ENCODE measurements around the gene PTGES3L. TPM values are rescaled to one million over a fixed set of nuclear protein-coding genes. Genes with fewer than 3 reads are reported as not detected.

The PTGES3L gene
- total RNA-seq, 1 experiment from 2014 or later, result 1.7 TPM

DNA sequence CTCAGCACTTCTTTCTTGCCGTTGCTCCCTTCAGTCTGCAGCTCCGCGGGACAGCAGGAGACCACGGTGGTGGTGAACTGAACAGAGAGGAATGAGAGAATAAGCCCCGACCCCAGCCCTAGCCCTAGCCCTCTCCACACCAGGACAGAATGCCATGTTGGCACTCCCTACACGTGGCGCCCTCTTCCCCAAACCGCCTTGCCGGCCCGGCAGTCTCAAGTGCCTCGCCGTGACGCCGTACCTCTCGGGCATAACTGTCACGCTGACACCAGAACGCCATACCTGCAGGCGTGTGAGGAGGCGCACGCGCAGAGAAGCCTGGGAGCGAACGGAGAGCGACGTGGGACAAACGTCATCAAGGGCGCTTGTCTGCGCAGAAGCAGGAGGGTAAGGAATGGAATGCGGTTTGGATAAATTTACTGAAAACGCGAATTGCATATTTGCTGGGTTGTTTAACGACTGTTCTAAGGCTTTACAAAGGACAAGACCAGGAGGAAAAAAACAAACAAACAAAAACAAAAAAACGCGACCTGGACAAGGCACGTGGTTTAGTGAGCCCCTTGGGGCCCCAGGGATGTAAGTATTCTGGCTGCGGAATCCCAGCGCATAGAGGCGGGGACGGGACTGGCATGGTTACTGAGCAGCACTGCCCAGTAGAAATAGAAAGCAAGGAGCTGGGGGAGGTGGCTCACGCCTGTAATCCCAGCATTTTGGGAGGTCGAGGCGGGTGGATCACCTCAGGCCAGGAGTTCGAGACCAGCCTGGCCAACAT lies 15.5 kb downstream of the PTGES3L start, which contains the start of gene AARSD1:
TSS of gene AARSD1 (minus strand) at position 294 of the 772 bp plus-strand sequence. CDS start at position 280, 14 bp downstream.
- DNase-seq (ENCODE audit: low read depth, low spot score), result peak; percentile 93
- intact Hi-C loops (cut with micrococcal nuclease), result no loop called here
- Histone ChIP-seq H3K9ac (ENCODE audit: low read length) (peak within 1 kb of the TSS; percentile 96), H3K27me3 (ENCODE audit: insufficient read depth, low read length) (no peaks in the 10 kb centered on the region), H3K79me2 (ENCODE audit: insufficient read depth, low read length) (peaks cover 37% of the 10 kb centered on the region), H2AFZ (ENCODE audit: low read depth, low read length, poor library complexity, severe bottlenecking) (no peak within 1 kb of the TSS), H3K9me3 (ENCODE audit: control insufficient read depth in 1 of 2, insufficient read depth in 1 of 2, low read depth in 1 of 2, low read length in 2 of 2) (no peaks in the 10 kb centered on the region), H3K4me1 (ENCODE audit: control insufficient read depth in 1 of 2, insufficient read depth in 2 of 2, low read length in 2 of 2) (peaks cover 8 to 23% of the 10 kb centered on the region in 2 experiments; a peak in 3 of 4 replicates), H3K4me3 (replicated peaks in 1 of 2; ENCODE audit: low read depth in 1 of 2, low read length in 2 of 2) (peak within 1 kb of the TSS; percentile 89 to 98), H4K20me1 (ENCODE audit: insufficient read depth) (no peaks in the 10 kb centered on the region), H3K27ac (ENCODE audit: low read depth, low read length) (peak within 1 kb of the TSS; percentile 80), H3K4me2 (ENCODE audit: low read length) (peak within 1 kb of the TSS; percentile 85), H3K9me2 (ENCODE audit: insufficient read depth) (no peaks in the 10 kb centered on the region), H3K36me3 (ENCODE audit: control insufficient read depth in 1 of 2, insufficient read depth in 2 of 2, low read length in 2 of 2) (peaks cover 12 to 30% of the 10 kb centered on the region in 2 experiments)
- CTCF ChIA-PET, result interaction anchor here (0.7 to 1.7 kb wide), 3 partner anchors 16 to 139 kb away, joined by 4 to 8 read pairs (median 7); partner anchors contain the start of genes RPL27 and RUNDC1
- RAD21 ChIA-PET (ENCODE audit: low non-redundant PET in 1 of 2, low total read pairs in 2 of 2, uncharacterized antibody in 2 of 2, unreplicated experiment in 2 of 2), result interaction anchor here (0.7 to 1.0 kb wide), 2 partner anchors 34 to 250 kb away, joined by 3 to 5 read pairs; partner anchors contain the start of gene RPL27 (in 1 of the 2)
- BruUV-seq (replicated peaks), result TSS peak; percentile 93
- POLR2A ChIA-PET, result interaction anchor here (0.6 to 1.4 kb wide), 6 partner anchors 27 to 288 kb away, joined by 3 to 15 read pairs (median 3); partner anchors contain the start of genes IFI35, RPL27 and VAT1
- ATAC-seq, result peak; percentile 90
- TF ChIP-seq JUND (IDR thresholded peaks at IDR 0.05) (no peak), YY1 (IDR thresholded peaks at IDR 0.05; ENCODE audit: extremely low read depth, insufficient replicate concordance, low read depth, low read length) (peak; percentile 93), CEBPB (IDR thresholded peaks at IDR 0.05; ENCODE audit: low read depth) (no peak), ZNF274 (IDR thresholded peaks at IDR 0.05; ENCODE audit: low read depth, low read length) (no peak), SIN3A (IDR thresholded peaks at IDR 0.05; ENCODE audit: low read depth) (peak; percentile 92), TCF7L2 (IDR thresholded peaks at IDR 0.05; ENCODE audit: borderline replicate concordance, extremely low read depth, insufficient read depth, insufficient read length) (no peak), EZH2phosphoT487 (IDR thresholded peaks at IDR 0.05; ENCODE audit: borderline replicate concordance) (no peak), ZFX (IDR thresholded peaks at IDR 0.05) (no peak; the same call in 1 of the 2 replicates), ELF1 (IDR thresholded peaks at IDR 0.05; ENCODE audit: borderline replicate concordance, low read depth) (no peak), SRF (IDR thresholded peaks at IDR 0.05; ENCODE audit: low read depth) (no peak), EZH2 (IDR thresholded peaks at IDR 0.05) (no peak), RAD21 (IDR thresholded peaks at IDR 0.05; ENCODE audit: low read depth) (no peak), POLR2AphosphoS5 (IDR thresholded peaks at IDR 0.05; ENCODE audit: low read depth, low read length) (peak; percentile 90), EGR1 (IDR thresholded peaks at IDR 0.05; ENCODE audit: low read depth) (no peak), POLR2A (IDR thresholded peaks at IDR 0.05; ENCODE audit: borderline replicate concordance, extremely low read depth, insufficient read depth, insufficient read length) (peak; percentile 76), CBX3 (IDR thresholded peaks at IDR 0.05; ENCODE audit: low read depth) (no peak)
- TF ChIP-seq, protein P1, sequence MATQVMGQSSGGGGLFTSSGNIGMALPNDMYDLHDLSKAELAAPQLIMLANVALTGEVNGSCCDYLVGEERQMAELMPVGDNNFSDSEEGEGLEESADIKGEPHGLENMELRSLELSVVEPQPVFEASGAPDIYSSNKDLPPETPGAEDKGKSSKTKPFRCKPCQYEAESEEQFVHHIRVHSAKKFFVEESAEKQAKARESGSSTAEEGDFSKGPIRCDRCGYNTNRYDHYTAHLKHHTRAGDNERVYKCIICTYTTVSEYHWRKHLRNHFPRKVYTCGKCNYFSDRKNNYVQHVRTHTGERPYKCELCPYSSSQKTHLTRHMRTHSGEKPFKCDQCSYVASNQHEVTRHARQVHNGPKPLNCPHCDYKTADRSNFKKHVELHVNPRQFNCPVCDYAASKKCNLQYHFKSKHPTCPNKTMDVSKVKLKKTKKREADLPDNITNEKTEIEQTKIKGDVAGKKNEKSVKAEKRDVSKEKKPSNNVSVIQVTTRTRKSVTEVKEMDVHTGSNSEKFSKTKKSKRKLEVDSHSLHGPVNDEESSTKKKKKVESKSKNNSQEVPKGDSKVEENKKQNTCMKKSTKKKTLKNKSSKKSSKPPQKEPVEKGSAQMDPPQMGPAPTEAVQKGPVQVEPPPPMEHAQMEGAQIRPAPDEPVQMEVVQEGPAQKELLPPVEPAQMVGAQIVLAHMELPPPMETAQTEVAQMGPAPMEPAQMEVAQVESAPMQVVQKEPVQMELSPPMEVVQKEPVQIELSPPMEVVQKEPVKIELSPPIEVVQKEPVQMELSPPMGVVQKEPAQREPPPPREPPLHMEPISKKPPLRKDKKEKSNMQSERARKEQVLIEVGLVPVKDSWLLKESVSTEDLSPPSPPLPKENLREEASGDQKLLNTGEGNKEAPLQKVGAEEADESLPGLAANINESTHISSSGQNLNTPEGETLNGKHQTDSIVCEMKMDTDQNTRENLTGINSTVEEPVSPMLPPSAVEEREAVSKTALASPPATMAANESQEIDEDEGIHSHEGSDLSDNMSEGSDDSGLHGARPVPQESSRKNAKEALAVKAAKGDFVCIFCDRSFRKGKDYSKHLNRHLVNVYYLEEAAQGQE (IDR thresholded peaks at IDR 0.05; ENCODE audit: low read depth), result no peak
- TF ChIP-seq, protein P2, sequence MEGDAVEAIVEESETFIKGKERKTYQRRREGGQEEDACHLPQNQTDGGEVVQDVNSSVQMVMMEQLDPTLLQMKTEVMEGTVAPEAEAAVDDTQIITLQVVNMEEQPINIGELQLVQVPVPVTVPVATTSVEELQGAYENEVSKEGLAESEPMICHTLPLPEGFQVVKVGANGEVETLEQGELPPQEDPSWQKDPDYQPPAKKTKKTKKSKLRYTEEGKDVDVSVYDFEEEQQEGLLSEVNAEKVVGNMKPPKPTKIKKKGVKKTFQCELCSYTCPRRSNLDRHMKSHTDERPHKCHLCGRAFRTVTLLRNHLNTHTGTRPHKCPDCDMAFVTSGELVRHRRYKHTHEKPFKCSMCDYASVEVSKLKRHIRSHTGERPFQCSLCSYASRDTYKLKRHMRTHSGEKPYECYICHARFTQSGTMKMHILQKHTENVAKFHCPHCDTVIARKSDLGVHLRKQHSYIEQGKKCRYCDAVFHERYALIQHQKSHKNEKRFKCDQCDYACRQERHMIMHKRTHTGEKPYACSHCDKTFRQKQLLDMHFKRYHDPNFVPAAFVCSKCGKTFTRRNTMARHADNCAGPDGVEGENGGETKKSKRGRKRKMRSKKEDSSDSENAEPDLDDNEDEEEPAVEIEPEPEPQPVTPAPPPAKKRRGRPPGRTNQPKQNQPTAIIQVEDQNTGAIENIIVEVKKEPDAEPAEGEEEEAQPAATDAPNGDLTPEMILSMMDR (IDR thresholded peaks at IDR 0.05 in 2 of 3, conservative IDR thresholded peaks at IDR 0.05 in 1 of 3; ENCODE audit: borderline replicate concordance in 1 of 3, insufficient read depth in 1 of 3, low read depth in 2 of 3, low read length in 2 of 3), result no peak
- TF ChIP-seq, protein P3, sequence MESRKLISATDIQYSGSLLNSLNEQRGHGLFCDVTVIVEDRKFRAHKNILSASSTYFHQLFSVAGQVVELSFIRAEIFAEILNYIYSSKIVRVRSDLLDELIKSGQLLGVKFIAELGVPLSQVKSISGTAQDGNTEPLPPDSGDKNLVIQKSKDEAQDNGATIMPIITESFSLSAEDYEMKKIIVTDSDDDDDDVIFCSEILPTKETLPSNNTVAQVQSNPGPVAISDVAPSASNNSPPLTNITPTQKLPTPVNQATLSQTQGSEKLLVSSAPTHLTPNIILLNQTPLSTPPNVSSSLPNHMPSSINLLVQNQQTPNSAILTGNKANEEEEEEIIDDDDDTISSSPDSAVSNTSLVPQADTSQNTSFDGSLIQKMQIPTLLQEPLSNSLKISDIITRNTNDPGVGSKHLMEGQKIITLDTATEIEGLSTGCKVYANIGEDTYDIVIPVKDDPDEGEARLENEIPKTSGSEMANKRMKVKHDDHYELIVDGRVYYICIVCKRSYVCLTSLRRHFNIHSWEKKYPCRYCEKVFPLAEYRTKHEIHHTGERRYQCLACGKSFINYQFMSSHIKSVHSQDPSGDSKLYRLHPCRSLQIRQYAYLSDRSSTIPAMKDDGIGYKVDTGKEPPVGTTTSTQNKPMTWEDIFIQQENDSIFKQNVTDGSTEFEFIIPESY (IDR thresholded peaks at IDR 0.05; ENCODE audit: extremely low read depth, insufficient replicate concordance, low read length), result no peak

All from HCT116 (cell line).